ENCODE results near the gene NPHP3.
"Not testable (repeated sequence)": the region's sequence is repeated elsewhere in the genome, so short reads cannot be mapped to it uniquely, and the experiment has no call there.

Gene NPHP3

GRCh38 chr3:132641837-132642538 is 80.2 kb downstream of the NPHP3 start:
- DNase-seq (ENCODE audit: low read depth) = no peak

GRCh38 chr3:132641427-132641826 is 80.8 kb downstream of the NPHP3 start:
- DNase-seq (ENCODE audit: low read depth) = not testable (repeated sequence)

GRCh38 chr3:132638706-132639105 is 83.5 kb downstream of the NPHP3 start:
- DNase-seq (ENCODE audit: low read depth) = no peak

- DNase-seq (ENCODE audit: low read depth) = no peak
Measured at GRCh38 chr3:132637590-132637989, 84.6 kb downstream of the NPHP3 start.

- no peak for DNase-seq (ENCODE audit: low read depth)
Measured at GRCh38 chr3:132635052-132635451, 87.2 kb downstream of the NPHP3 start.
